SH-SY5Y (cell line): ENCODE results near the gene SIGLEC12.

Experiments used
- GATA2 ChIP-seq: IDR thresholded peaks from 2 replicates; pipeline ENCODE4 v1.6.1; 2011; ENCODE audit warnings: mild to moderate bottlenecking, low read depth, low read length
- GATA3 ChIP-seq: IDR thresholded peaks from 2 replicates; pipeline ENCODE4 v1.6.1; 2011; ENCODE audit warnings: low read depth, mild to moderate bottlenecking, low read length, moderate library complexity

GRCh38 chr19:51471527-51471926 lies 30.1 kb downstream of the SIGLEC12 start:
- no peak for TF ChIP-seq GATA3
- no peak for TF ChIP-seq GATA2
